ENCODE results near the gene VAMP5. TPM values are rescaled to one million over a fixed set of nuclear protein-coding genes. Genes with fewer than 3 reads are reported as not detected.
"Not testable (repeated sequence)": the region's sequence is repeated elsewhere in the genome, so short reads cannot be mapped to it uniquely, and the experiment has no call there.

Gene VAMP5
- total RNA-seq, 1 experiment from 2014 or later = 0.40 TPM

DNA sequence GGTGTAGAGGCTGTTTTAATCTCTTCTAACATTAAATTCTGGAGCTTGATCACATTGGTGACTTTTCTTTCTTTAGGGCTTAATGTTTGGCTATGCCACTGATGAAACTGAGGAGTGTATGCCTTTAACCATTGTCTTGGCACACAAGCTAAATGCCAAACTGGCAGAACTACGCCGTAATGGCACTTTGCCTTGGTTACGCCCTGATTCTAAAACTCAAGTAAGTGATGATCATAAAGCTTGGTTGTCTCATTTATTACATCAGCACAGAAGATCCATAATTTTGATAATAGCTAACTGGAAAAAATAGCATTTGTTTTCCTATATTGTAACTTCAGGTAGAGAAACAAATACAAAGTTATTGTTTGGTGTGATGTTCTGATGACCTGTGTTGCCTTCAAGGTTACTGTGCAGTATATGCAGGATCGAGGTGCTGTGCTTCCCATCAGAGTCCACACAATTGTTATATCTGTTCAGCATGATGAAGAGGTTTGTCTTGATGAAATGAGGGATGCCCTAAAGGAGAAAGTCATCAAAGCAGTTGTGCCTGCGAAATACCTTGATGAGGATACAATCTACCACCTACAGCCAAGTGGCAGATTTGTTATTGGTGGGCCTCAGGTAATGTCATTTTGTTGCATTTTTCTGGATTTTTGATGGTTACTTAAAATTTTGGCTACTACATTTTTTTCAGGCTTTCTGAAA lies 42.3 kb upstream of the VAMP5 start:
- Histone ChIP-seq H3K9me2 (replicated peaks; ENCODE audit: low read length) (no peaks in the 10 kb centered on the region), H2AFZ (ENCODE audit: low read length) (no peak overlapping the region), H3K9me3 (ENCODE audit: low read length) (no peaks in the 10 kb centered on the region), H4K20me1 (ENCODE audit: low read length) (peaks cover 63% of the 10 kb centered on the region), H3K4me1 (ENCODE audit: insufficient read depth, low read length) (peaks cover 31% of the 10 kb centered on the region), H3K27me3 (ENCODE audit: low read length) (no peaks in the 10 kb centered on the region), H3F3A (ENCODE audit: low read length, unreplicated experiment) (peaks cover 63% of the 10 kb centered on the region), H3K79me2 (ENCODE audit: low read length) (peaks cover 63% of the 10 kb centered on the region), H3K27ac (ENCODE audit: low read length) (no peak overlapping the region), H3K4me2 (ENCODE audit: low read length) (peak overlapping the region; percentile 99), H3K9ac (ENCODE audit: low read length) (peak overlapping the region; percentile 100), H3K4me3 (ENCODE audit: low read length) (peak overlapping the region; percentile 95), H3K36me3 (ENCODE audit: low read depth, low read length) (peaks cover 58% of the 10 kb centered on the region)
- no peak for TF ChIP-seq EZH2phosphoT487 (IDR thresholded peaks at IDR 0.05; ENCODE audit: borderline replicate concordance, low read length)
- no peak for TF ChIP-seq EZH2 (IDR thresholded peaks at IDR 0.05; ENCODE audit: low read length, unreplicated experiment)
- TF ChIP-seq, protein P1, sequence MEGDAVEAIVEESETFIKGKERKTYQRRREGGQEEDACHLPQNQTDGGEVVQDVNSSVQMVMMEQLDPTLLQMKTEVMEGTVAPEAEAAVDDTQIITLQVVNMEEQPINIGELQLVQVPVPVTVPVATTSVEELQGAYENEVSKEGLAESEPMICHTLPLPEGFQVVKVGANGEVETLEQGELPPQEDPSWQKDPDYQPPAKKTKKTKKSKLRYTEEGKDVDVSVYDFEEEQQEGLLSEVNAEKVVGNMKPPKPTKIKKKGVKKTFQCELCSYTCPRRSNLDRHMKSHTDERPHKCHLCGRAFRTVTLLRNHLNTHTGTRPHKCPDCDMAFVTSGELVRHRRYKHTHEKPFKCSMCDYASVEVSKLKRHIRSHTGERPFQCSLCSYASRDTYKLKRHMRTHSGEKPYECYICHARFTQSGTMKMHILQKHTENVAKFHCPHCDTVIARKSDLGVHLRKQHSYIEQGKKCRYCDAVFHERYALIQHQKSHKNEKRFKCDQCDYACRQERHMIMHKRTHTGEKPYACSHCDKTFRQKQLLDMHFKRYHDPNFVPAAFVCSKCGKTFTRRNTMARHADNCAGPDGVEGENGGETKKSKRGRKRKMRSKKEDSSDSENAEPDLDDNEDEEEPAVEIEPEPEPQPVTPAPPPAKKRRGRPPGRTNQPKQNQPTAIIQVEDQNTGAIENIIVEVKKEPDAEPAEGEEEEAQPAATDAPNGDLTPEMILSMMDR (conservative IDR thresholded peaks at IDR 0.05; ENCODE audit: low read depth, low read length) = no peak
- ChIA-PET POLR2A (ENCODE audit: unreplicated experiment) (interaction anchor here (0.6 to 3.5 kb wide), 4 partner anchors 37 to 153 kb away, joined by 3 to 27 read pairs (median 4); no protein-coding TSS in a partner anchor), CTCF (interaction anchor here (0.6 kb wide), 1 partner anchor 61 kb away, joined by 3 read pairs; the partner anchor contains the start of gene TMEM150A)
- no peak for ATAC-seq
- intact Hi-C loops (cut with micrococcal nuclease) = no loop called here
- BruUV-seq (replicated peaks) = no TSS peak
- no peak for DNase-seq

DNA sequence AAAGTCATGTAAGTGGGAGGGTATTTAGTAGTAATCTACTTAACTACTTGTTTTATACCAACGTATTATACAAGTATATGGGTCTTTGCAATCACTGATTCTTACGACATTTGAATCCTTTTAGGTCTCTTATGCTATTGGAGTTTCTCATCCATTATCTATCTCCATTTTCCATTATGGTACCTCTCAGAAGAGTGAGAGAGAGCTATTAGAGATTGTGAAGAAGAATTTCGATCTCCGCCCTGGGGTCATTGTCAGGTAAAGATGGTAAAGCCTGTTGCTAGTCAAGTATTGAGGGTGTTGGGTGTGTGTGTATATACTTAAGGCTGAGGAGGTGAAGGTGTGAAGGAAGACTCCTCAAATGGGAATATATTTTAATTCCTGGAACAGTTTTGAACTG lies 41.5 kb upstream of the VAMP5 start:
- Histone ChIP-seq H3K27me3 (ENCODE audit: low read length) (no peaks in the 10 kb centered on the region), H2AFZ (ENCODE audit: low read length) (no peak overlapping the region), H4K20me1 (ENCODE audit: low read length) (peaks cover 63% of the 10 kb centered on the region), H3K36me3 (ENCODE audit: low read depth, low read length) (peaks cover 58% of the 10 kb centered on the region), H3F3A (ENCODE audit: low read length, unreplicated experiment) (peaks cover 71% of the 10 kb centered on the region), H3K79me2 (ENCODE audit: low read length) (peaks cover 54% of the 10 kb centered on the region), H3K4me2 (ENCODE audit: low read length) (peak overlapping the region; percentile 99), H3K9me2 (replicated peaks; ENCODE audit: low read length) (no peaks in the 10 kb centered on the region), H3K4me1 (ENCODE audit: insufficient read depth, low read length) (peaks cover 22% of the 10 kb centered on the region), H3K9me3 (ENCODE audit: low read length) (no peaks in the 10 kb centered on the region), H3K9ac (ENCODE audit: low read length) (no peak overlapping the region), H3K27ac (ENCODE audit: low read length) (no peak overlapping the region), H3K4me3 (ENCODE audit: low read length) (peak overlapping the region; percentile 95)
- BruUV-seq (replicated peaks) = no TSS peak
- no peak for TF ChIP-seq EZH2 (IDR thresholded peaks at IDR 0.05; ENCODE audit: low read length, unreplicated experiment)
- TF ChIP-seq, protein P1 (conservative IDR thresholded peaks at IDR 0.05; ENCODE audit: low read depth, low read length) = no peak
- TF ChIP-seq EZH2phosphoT487 (IDR thresholded peaks at IDR 0.05; ENCODE audit: borderline replicate concordance, low read length) = no peak
- no peak for DNase-seq
- ATAC-seq = no peak
- CTCF ChIA-PET = no interaction called here
- intact Hi-C loops (cut with micrococcal nuclease) = no loop called here
- POLR2A ChIA-PET (ENCODE audit: unreplicated experiment) = no interaction called here

DNA sequence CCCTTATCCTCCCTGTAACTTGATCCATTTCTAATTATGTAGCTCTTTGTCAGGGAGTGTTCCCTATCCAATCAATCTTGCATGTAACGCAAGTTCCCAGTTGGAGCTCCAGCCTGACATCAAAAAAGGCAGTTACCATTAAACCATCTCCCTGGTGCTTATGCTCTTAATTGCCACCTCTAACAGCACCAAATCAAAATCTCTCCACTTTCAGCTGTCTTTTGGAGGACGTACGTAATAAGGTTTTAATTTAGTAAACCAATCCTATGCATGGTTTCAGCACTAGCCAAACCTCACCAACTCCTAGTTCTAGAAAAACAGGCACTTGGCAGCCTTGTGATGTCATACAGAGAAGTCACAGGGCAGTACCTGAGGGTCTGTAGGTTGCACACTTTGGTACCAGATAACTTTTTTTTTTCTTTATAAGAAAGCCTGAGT lies 40.0 kb upstream of the VAMP5 start:
- H3K36me3 ChIP-seq (ENCODE audit: low read depth, low read length) = peaks cover 58% of the 10 kb centered on the region

DNA sequence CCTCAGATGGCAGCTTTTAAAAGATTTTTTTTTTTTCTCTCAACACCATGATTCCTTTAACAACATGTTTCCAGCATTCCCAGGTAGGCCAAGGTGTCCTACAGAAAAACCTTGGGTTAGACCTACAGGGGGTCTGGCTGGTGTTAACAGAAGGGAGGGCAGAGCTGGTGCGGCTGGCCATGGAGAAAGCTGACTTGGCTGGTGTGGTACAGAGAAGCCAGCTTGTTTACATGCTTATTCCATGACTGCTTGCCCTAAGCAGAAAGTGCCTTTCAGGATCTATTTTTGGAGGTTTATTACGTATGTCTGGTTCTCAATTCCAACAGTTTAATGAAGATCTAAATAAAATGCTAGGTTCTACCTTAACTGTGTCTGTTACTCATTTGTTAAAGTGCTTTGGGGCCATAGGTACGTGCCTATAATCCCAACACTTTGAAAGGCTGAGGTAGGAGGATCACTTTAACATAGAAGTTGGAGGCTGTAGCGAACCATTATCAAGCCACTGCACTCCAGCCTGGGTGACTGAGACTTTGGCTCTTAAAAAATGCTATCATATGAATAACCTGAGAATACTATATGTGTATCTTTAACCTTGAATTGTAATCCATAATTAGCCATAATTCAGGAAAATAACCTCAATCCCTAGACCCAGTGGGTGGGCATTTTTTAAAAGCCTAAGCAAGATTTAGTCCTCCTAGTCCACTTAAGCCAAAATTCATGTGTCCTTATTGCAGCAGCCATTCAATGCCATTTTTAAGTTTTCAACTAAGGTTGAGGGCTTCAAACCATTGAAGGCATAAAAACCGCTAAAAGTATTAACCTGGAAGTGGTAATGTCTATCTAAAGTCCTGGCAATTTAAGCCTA lies 39.1 kb upstream of the VAMP5 start:
- DNase-seq; H3K4me3 ChIP-seq (ENCODE audit: low read length); H2AFZ ChIP-seq (ENCODE audit: low read length); intact Hi-C loops (cut with micrococcal nuclease); H3K4me2 ChIP-seq (ENCODE audit: low read length); H3K9me2 ChIP-seq (replicated peaks; ENCODE audit: low read length); H3K27me3 ChIP-seq (ENCODE audit: low read length); ATAC-seq; BruUV-seq (replicated peaks); H3K9ac ChIP-seq (ENCODE audit: low read length); H3K9me3 ChIP-seq (ENCODE audit: low read length): not testable (repeated sequence)
- peaks cover 52% of the 10 kb centered on the region for H4K20me1 ChIP-seq (ENCODE audit: low read length)
- ChIA-PET CTCF (interaction anchor here (0.7 kb wide), 1 partner anchor 176 kb away, joined by 5 read pairs; no protein-coding TSS in a partner anchor), POLR2A (ENCODE audit: unreplicated experiment) (interaction anchor here (0.6 kb wide), 3 partner anchors 137 to 175 kb away, joined by 3 to 9 read pairs (median 5); no protein-coding TSS in a partner anchor)
- peak overlapping the region; percentile 1; the same call in 1 of the 2 replicates for H3K27ac ChIP-seq (ENCODE audit: low read length)
- peaks cover 74% of the 10 kb centered on the region for H3F3A ChIP-seq (ENCODE audit: low read length, unreplicated experiment)
- peaks cover 32% of the 10 kb centered on the region for H3K79me2 ChIP-seq (ENCODE audit: low read length)
- peaks cover 26% of the 10 kb centered on the region for H3K4me1 ChIP-seq (ENCODE audit: insufficient read depth, low read length)
- H3K36me3 ChIP-seq (ENCODE audit: low read depth, low read length) = peaks cover 51% of the 10 kb centered on the region

More for the DNA sequence above, 40.0 kb upstream of the VAMP5 start:
- H3K9me3 ChIP-seq (ENCODE audit: low read length); intact Hi-C loops (cut with micrococcal nuclease); ATAC-seq; H2AFZ ChIP-seq (ENCODE audit: low read length); DNase-seq; H3K27ac ChIP-seq (ENCODE audit: low read length); H3K9me2 ChIP-seq (replicated peaks; ENCODE audit: low read length); H3K9ac ChIP-seq (ENCODE audit: low read length); H3K4me2 ChIP-seq (ENCODE audit: low read length); BruUV-seq (replicated peaks); H3K4me3 ChIP-seq (ENCODE audit: low read length); H3K27me3 ChIP-seq (ENCODE audit: low read length): not testable (repeated sequence)
- Histone ChIP-seq H3K79me2 (ENCODE audit: low read length) (peaks cover 41% of the 10 kb centered on the region), H4K20me1 (ENCODE audit: low read length) (peaks cover 61% of the 10 kb centered on the region), H3F3A (ENCODE audit: low read length, unreplicated experiment) (peaks cover 77% of the 10 kb centered on the region), H3K4me1 (ENCODE audit: insufficient read depth, low read length) (peaks cover 17% of the 10 kb centered on the region)
- ChIA-PET CTCF (interaction anchor here (0.7 kb wide), 1 partner anchor 175 kb away, joined by 5 read pairs; no protein-coding TSS in a partner anchor), POLR2A (ENCODE audit: unreplicated experiment) (interaction anchor here (0.6 kb wide), 3 partner anchors 123 to 174 kb away, joined by 3 to 9 read pairs (median 5); no protein-coding TSS in a partner anchor)
